ENCODE measurements around the gene UBASH3A. TPM values are rescaled to one million over a fixed set of nuclear protein-coding genes. Genes with fewer than 3 reads are reported as not detected.
"Not testable (repeated sequence)": the region's sequence is repeated elsewhere in the genome, so short reads cannot be mapped to it uniquely, and the experiment has no call there.

UBASH3A gene
- total RNA-seq, 1 experiment from 2014 or later: not detected

DNA sequence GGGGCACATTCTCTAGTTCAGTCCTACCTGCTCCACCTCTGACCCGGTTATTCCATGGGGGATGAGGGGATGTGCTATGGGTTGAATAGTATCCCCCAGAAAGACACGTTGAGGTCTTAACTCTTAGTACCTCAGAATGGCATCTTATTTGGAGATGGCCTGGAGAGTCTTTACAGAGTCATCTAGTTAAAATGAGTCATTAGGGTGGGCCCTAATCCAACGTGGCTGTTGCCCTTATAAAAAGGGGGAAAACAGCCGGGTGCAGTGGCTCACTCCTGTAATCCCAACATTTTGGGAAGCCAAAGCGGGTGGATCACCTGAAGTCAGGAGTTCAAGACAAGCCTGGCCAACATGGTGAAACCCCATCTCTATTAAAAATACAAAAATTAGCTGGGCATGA is 13.5 kb upstream of the UBASH3A start:
- DNase-seq (ENCODE audit: low read depth): no peak

DNA sequence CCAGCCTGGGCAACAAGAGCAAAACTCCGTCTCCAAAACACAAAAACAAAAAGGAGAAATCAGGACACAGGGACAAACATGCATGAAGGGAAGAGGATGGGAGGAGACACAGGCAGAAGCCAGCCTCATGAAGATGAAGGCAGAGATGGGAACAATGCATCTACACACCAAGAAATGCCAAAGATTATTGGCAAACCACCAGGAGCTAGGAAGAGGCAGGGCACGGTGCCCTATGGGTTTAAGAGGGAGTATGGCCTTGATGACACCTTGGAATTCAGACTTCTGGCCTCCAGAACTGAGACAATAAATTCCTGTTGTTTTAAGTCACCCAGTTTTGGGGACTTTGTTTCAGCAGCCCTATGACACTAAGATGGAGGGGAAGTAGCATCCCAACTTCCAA is 13.0 kb upstream of the UBASH3A start:
- DNase-seq (ENCODE audit: low read depth): no peak

DNA sequence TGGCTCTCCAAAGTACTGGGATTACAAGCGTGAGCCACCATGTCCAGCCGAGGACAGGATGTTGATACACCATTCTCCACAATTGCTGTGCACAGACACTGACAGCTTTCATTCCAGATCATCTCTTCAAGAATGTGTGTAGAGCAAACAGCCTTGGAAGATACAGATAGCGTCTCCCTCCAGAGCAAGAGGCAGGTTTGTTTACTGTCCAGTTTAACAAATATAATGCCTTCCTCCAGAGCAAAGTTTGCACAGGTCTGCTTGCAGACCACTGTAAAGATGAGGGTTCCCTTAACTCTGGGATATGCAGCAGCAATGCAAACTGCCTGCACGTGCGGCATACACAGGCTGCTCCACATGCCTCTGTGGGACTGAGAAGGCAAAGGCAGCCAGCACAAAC is 12.4 kb upstream of the UBASH3A start:
- DNase-seq (ENCODE audit: low read depth): no peak

DNA sequence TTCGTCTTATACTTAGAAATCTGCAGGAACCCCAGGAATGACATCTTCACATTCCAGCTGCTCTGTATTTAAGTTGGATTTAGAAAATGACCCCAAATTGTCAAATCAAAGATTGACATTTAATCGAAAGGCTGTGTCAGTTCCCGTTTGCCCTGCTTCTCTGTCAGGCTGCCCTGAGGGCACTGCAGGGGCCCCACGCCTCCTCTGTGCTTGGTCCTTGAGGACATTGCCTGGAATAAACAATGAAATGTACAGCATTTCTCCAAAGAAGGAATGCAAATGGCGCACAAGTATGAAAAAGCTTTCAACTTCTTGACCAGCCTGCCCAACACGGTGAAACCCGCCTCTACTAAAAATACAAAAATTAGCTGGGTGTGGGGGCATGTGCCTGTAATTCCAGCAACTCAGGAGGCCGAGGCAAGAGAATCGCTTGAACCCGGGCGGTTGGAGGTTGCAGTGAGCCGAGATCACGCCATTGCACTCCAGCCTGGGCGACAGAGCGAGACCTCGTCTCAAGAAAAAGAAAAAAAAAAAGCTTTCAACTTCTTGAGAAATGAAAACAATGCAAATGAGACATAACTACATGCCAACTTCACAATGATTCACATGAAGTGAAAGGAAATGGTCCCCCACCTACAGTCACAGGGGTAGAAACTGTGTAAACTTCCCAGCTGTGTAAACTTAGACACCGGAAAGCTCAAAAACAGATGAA is 10.8 kb upstream of the UBASH3A start:
- peak; percentile 8 for DNase-seq (ENCODE audit: low read depth)

GRCh38 chr21:42393443-42393950 is 10.2 kb upstream of the UBASH3A start:
- DNase-seq (ENCODE audit: low read depth): no peak

DNA sequence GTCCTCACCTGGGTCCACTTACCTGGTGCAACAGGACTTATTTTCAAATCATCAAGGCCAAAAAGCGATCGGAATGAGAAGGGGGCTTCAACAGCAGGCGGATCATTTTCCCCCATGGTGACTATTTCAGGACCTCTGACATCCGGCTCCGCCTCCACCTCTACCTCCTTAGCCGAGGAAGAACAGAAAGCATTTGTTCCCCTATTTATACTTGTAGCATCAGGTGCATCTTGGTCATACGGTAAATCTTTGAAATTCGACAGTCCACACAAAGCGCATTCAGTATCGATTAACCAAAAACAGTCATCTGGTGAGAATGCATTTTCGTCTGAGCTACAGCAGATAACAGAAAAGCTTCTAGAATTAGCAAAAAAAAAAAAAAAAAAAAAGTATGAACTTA is 8.4 kb upstream of the UBASH3A start:
- no peak for DNase-seq (ENCODE audit: low read depth)

DNA sequence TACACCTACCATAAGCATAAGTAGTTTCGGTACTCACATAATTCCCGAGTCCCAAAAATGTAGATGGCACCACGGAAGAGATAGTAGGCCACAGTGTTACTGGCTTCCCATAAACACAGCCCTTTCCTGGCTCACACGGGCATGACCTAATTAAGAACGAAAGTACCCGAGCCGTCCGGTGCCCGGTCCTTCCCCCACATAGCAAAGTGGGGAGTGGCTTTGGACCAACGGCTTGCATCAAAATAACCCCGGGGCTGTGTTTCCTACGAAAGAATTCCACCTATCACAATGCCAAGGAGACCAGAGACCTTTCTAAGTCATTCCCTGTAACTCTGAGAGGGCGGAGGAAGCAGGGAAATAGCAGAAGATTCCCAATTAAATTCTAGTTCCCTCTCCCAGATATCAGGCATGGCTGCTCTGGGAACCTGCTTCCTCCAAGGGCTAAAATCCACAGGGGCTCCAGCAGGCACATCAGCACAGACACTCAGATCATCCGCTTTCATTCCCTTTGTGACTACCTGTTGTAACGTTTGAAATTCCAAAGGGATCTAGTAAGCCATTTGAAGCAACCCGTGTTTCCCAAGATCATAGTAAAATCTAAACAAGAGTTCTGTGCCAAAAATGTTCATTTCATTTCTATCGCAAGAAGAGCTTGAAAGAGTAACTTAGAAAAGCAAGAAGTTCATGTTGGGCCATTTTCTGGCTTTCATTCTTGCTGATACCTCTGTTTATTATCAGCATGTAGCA is 7.6 kb upstream of the UBASH3A start, which contains the start of gene TMPRSS3:
TSS of gene TMPRSS3 (minus strand) at position 148 of the 747 bp plus-strand sequence. CDS start 635 bp downstream, outside the sequence.
- DNase-seq (ENCODE audit: low read depth): no peak

DNA sequence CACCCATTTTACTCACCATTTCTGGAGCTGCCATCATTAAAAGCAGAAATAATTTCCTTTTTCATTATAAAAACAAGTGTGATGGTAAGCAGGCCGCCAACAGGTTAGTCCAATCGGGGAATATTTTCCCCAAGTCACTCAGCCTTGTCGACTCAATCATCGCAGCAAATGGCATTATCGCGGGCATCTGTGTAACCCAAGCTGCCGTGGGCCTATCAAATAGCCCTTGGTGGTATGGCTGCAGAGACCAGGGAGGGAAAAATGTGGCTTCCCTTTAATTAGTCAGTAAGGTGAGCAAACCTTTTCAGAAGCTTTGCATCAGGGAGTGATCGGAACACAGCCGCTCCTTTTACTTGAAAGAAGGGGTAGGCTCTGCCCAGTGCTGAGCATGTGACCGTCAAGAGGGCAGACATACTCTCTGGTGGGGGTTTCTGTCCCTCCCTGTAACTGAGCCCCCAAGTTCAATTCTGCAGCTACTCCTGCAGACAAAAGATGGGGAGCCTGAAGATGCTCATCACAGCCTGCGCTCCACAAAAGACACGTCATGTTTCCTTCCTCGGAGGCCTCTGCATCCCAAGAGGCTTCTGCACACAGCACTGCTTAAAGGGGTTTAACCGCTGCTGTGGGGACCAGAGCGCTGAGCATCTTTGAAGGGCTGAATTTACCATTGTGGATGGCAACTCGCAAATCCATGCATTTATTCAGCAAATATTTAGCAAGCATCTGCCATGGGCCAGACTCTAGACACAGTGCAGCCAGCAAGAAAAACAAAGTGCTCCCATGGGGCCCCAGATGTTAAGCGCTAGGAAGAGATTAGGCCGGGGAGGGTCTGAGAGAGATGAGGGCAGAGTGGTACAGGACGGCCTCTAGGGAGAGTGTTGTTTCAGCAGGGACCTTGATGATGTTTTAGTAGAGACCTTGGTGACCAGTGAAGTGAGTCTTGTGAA is 6.6 kb upstream of the UBASH3A start:
- DNase-seq (ENCODE audit: low read depth): no peak

GRCh38 chr21:42397746-42398394 is 5.8 kb upstream of the UBASH3A start:
- DNase-seq (ENCODE audit: low read depth): no peak

GRCh38 chr21:42398436-42399028 is 5.2 kb upstream of the UBASH3A start:
- no peak for DNase-seq (ENCODE audit: low read depth)

DNA sequence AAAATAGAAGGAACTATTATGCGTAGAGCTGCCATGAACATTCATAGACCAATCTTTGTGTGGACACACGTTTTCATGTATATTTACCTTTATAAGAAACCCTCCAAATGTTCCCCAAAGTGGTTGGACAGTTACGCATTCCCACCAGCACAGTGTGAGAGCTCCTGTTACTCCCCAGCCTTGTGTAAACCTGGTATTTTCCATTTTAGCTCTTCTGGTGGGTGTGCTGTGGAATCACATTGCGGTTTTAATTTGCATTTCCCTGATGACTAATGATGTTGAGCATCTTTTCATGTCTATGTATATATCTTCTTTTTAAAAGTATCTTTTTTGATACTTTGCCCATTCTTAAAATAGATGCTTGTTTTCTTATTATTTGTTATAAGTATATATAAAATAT is 3.2 kb upstream of the UBASH3A start:
- DNase-seq (ENCODE audit: low read depth): no peak

DNA sequence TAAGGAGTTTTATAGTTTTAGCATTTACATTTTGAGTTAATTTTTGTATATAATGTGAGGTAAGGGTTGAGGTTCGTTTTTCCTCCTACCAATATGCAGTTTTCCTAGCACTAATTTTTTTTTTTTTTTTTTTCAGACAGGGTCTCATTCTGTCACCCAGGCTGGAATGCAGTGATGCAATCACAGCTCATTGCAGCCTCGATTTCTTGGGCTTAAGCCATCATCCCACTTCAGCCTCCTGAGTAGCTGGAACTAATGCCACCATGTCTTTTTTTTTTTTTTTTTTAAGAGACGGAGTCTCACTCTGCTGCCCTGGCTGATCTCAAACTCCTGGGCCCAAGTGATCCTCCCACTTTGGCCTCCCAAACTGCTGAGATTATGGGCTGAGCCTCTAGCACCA is 2.5 kb upstream of the UBASH3A start:
- no peak for DNase-seq (ENCODE audit: low read depth)

GRCh38 chr21:42401820-42402251 is 1.9 kb upstream of the UBASH3A start:
- DNase-seq (ENCODE audit: low read depth): no peak

- DNase-seq (ENCODE audit: low read depth): no peak
These were observed 837 bp downstream of the UBASH3A start for GRCh38 chr21:42404539-42404938.

GRCh38 chr21:42405064-42406013 is 1.6 kb downstream of the UBASH3A start:
- no peak for DNase-seq (ENCODE audit: low read depth)

DNA sequence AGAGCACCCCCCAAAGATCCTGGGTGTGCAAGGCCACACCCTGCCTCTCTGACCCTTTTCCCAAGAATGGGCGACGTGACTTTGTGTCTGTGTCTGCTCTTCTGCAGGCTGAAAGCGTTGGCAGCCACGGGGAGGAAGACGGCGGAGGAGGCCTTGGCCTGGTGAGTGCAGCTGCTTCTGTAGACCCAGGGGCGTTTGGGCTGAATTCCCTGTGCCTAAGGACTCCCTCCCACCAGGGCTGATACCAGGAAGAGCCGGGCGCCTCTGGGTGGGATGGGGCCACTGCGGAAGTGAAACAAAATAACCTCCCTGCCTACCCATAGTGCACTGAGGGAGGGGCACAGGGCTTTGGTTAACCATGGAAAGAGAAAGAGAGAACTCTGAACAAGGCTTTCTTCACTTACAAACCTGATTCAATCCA is 2.5 kb downstream of the UBASH3A start:
- DNase-seq (ENCODE audit: low read depth): no peak

GRCh38 chr21:42406866-42407265 is 3.2 kb downstream of the UBASH3A start:
- DNase-seq (ENCODE audit: low read depth): no peak

GRCh38 chr21:42407476-42407875 is 3.8 kb downstream of the UBASH3A start:
- no peak for DNase-seq (ENCODE audit: low read depth)

- not testable (repeated sequence) for DNase-seq (ENCODE audit: low read depth)
These were observed 5.0 kb downstream of the UBASH3A start for GRCh38 chr21:42408718-42409117.
